ENCODE results near the gene TTLL11.

GRCh38 chr9:121962421-121962820 is 130.7 kb downstream of the TTLL11 start:
- TF ChIP-seq CTCF (conservative IDR thresholded peaks at IDR 0.05; ENCODE audit: low read depth in 2 of 2): no peak
- no peak for TF ChIP-seq CREB1 (CRISPR knock-in tag; IDR thresholded peaks at IDR 0.05; ENCODE audit: low read depth)
- TF ChIP-seq EZH2 (IDR thresholded peaks at IDR 0.05; ENCODE audit: low read depth, unreplicated experiment): no peak
- no peak for TF ChIP-seq ZNF331 (CRISPR knock-in tag; IDR thresholded peaks at IDR 0.05; ENCODE audit: low read depth)
- TF ChIP-seq POLR2AphosphoS5 (IDR thresholded peaks at IDR 0.05; ENCODE audit: low read depth): no peak
- no peak for TF ChIP-seq REST (IDR thresholded peaks at IDR 0.05; ENCODE audit: unreplicated experiment)
- TF ChIP-seq JUNB (IDR thresholded peaks at IDR 0.05; ENCODE audit: unreplicated experiment): no peak
- TF ChIP-seq EZH2phosphoT487 (IDR thresholded peaks at IDR 0.05; ENCODE audit: unreplicated experiment): no peak
- TF ChIP-seq ZNF462 (CRISPR knock-in tag; IDR thresholded peaks at IDR 0.05): no peak
- TF ChIP-seq NANOG (IDR thresholded peaks at IDR 0.05; ENCODE audit: borderline replicate concordance): no peak
- TF ChIP-seq ETS1 (IDR thresholded peaks at IDR 0.05): no peak
- no peak for TF ChIP-seq STAT1 (IDR thresholded peaks at IDR 0.05; ENCODE audit: unreplicated experiment)
- TF ChIP-seq ZNF114 (CRISPR knock-in tag; IDR thresholded peaks at IDR 0.05): no peak
